ENCODE results near the gene FILIP1. TPM values are rescaled to one million over a fixed set of nuclear protein-coding genes. Genes with fewer than 3 reads are reported as not detected.

FILIP1 gene
- polyA plus RNA-seq, 3 donors = not detected

GRCh38 chr6:75301537-75301936, 192.1 kb downstream of the FILIP1 start:
- Mint-ChIP-seq H3K36me3 (no peaks in the 10 kb centered on the region), H3K9me3 (no peaks in the 10 kb centered on the region), H3K27me3 (ENCODE audit: low read depth in 3 of 3) (peaks cover under 1 to 10% (median 5%) of the 10 kb centered on the region in 3 donors), H3K4me1 (peaks cover 12% of the 10 kb centered on the region), H3K4me3 (no peak overlapping the region), H3K27ac (no peak overlapping the region)
- Histone ChIP-seq H3K79me2 (ENCODE audit: insufficient read depth, low read length) (no peaks in the 10 kb centered on the region), H3K36me3 (replicated peaks in 1 of 2; ENCODE audit: control insufficient read depth in 1 of 2, insufficient read depth in 2 of 2, low read length in 2 of 2) (no peaks in the 10 kb centered on the region), H3K4me1 (ENCODE audit: control insufficient read depth in 1 of 2, insufficient read depth in 2 of 2, low read length in 2 of 2) (peaks cover 8 to 9% of the 10 kb centered on the region in 2 donors), H3K4me2 (replicated peaks; ENCODE audit: extremely low read depth, low read length, poor library complexity, severe bottlenecking) (no peak overlapping the region), H3K27ac (ENCODE audit: low read depth in 1 of 2, low read length in 2 of 2) (no peak overlapping the region), H3K27me3 (ENCODE audit: control insufficient read depth in 2 of 2, insufficient read depth in 2 of 2, low read length in 2 of 2) (no peaks in the 10 kb centered on the region), H2AFZ (ENCODE audit: insufficient read depth, low read depth, low read length, poor library complexity, severe bottlenecking) (no peak overlapping the region), H3K9ac (ENCODE audit: insufficient read depth, low read length, poor library complexity, severe bottlenecking) (no peak overlapping the region), H4K20me1 (ENCODE audit: insufficient read depth, low read length) (no peaks in the 10 kb centered on the region), H3K9me3 (replicated peaks in 1 of 2; ENCODE audit: control insufficient read depth in 1 of 2, insufficient read depth in 1 of 2, low read length in 2 of 2) (no peaks in the 10 kb centered on the region), H3K4me3 (replicated peaks in 1 of 3; ENCODE audit: low read depth in 2 of 3, low read length in 3 of 3) (no peak overlapping the region)
- TF ChIP-seq CTCF (IDR thresholded peaks at IDR 0.05) = no peak
- intact Hi-C loops (cut with micrococcal nuclease) = no loop called here
- DNase-seq = no peak

GRCh38 chr6:75301088-75301487, 192.5 kb downstream of the FILIP1 start:
- H3K4me3 Mint-ChIP-seq = no peak overlapping the region
- peaks cover 0 to 8% (median 5%) of the 10 kb centered on the region in 3 donors for H3K27me3 Mint-ChIP-seq (ENCODE audit: low read depth in 3 of 3)
- Histone ChIP-seq H3K4me3 (replicated peaks in 1 of 3; ENCODE audit: low read depth in 2 of 3, low read length in 3 of 3) (no peak overlapping the region), H4K20me1 (ENCODE audit: insufficient read depth, low read length) (no peaks in the 10 kb centered on the region), H3K9ac (ENCODE audit: insufficient read depth, low read length, poor library complexity, severe bottlenecking) (no peak overlapping the region), H3K79me2 (ENCODE audit: insufficient read depth, low read length) (no peaks in the 10 kb centered on the region), H3K4me1 (ENCODE audit: control insufficient read depth in 1 of 2, insufficient read depth in 2 of 2, low read length in 2 of 2) (peaks cover 8 to 9% of the 10 kb centered on the region in 2 donors), H3K9me3 (replicated peaks in 1 of 2; ENCODE audit: control insufficient read depth in 1 of 2, insufficient read depth in 1 of 2, low read length in 2 of 2) (no peaks in the 10 kb centered on the region), H3K27me3 (ENCODE audit: control insufficient read depth in 2 of 2, insufficient read depth in 2 of 2, low read length in 2 of 2) (no peaks in the 10 kb centered on the region), H2AFZ (ENCODE audit: insufficient read depth, low read depth, low read length, poor library complexity, severe bottlenecking) (no peak overlapping the region), H3K27ac (ENCODE audit: low read depth in 1 of 2, low read length in 2 of 2) (no peak overlapping the region), H3K4me2 (replicated peaks; ENCODE audit: extremely low read depth, low read length, poor library complexity, severe bottlenecking) (no peak overlapping the region), H3K36me3 (replicated peaks in 1 of 2; ENCODE audit: control insufficient read depth in 1 of 2, insufficient read depth in 2 of 2, low read length in 2 of 2) (no peaks in the 10 kb centered on the region)
- no peak overlapping the region for H3K27ac Mint-ChIP-seq
- no peaks in the 10 kb centered on the region for H3K9me3 Mint-ChIP-seq
- H3K4me1 Mint-ChIP-seq = peaks cover 12% of the 10 kb centered on the region
- TF ChIP-seq CTCF (IDR thresholded peaks at IDR 0.05) = no peak
- no peaks in the 10 kb centered on the region for H3K36me3 Mint-ChIP-seq
- no peak for DNase-seq
- WGBS (ENCODE audit: insufficient coverage) = no CpG with 5 or more reads among the region's 2 CpGs
- intact Hi-C loops (cut with micrococcal nuclease) = no loop called here
